GM21723 (cell line): Measurements from ENCODE around the gene MIEN1.
"Not testable (repeated sequence)": the region's sequence is repeated elsewhere in the genome, so short reads cannot be mapped to it uniquely, and the experiment has no call there.

Experiments
- ATAC-seq: cut with Tn5 transposase; IDR thresholded peaks from one replicate; pipeline ENCODE4 v1.9.1; 2021; ENCODE audit warnings: mild to moderate bottlenecking, moderate library complexity; ENCODE audit not compliant: unreplicated experiment

Gene MIEN1

GRCh38 chr17:39730095-39730921, at the start of gene MIEN1:
MIEN1 (minus strand) TSS chr17:39730532; CDS start chr17:39730495, 37 bp downstream.
- peak; percentile 87 for ATAC-seq

GRCh38 chr17:39777534-39778365, 47.4 kb upstream of the MIEN1 start:
- peak; percentile 60 for ATAC-seq

GRCh38 chr17:39776252-39776651, 45.9 kb upstream of the MIEN1 start:
- ATAC-seq, result no peak

- ATAC-seq, result no peak
Measured at GRCh38 chr17:39775031-39775430, 44.7 kb upstream of the MIEN1 start.

- ATAC-seq, result no peak
Measured at GRCh38 chr17:39774047-39774446, 43.7 kb upstream of the MIEN1 start.

- ATAC-seq, result no peak
Measured at GRCh38 chr17:39772987-39773934, 42.9 kb upstream of the MIEN1 start.

- ATAC-seq, result no peak
Measured at GRCh38 chr17:39772415-39772814, 42.1 kb upstream of the MIEN1 start.

- peak; percentile 62 for ATAC-seq
Measured at GRCh38 chr17:39769974-39770587, 39.7 kb upstream of the MIEN1 start.

- ATAC-seq, result no peak
Measured at GRCh38 chr17:39767147-39767546, 36.8 kb upstream of the MIEN1 start.

GRCh38 chr17:39765766-39766165, 35.4 kb upstream of the MIEN1 start:
- ATAC-seq, result no peak

- no peak for ATAC-seq
Measured at GRCh38 chr17:39765175-39765574, 34.8 kb upstream of the MIEN1 start.

- ATAC-seq, result not testable (repeated sequence)
Measured at GRCh38 chr17:39764171-39764570, 33.8 kb upstream of the MIEN1 start.

GRCh38 chr17:39763051-39763820, 32.9 kb upstream of the MIEN1 start:
- ATAC-seq, result no peak

- ATAC-seq, result no peak
Measured at GRCh38 chr17:39761861-39762496, 31.6 kb upstream of the MIEN1 start.

GRCh38 chr17:39759204-39759603, 28.9 kb upstream of the MIEN1 start:
- no peak for ATAC-seq

GRCh38 chr17:39757931-39758873, 27.9 kb upstream of the MIEN1 start:
- ATAC-seq, result no peak

- no peak for ATAC-seq
Measured at GRCh38 chr17:39757176-39757662, 26.9 kb upstream of the MIEN1 start.
